Measurements from ENCODE around the gene TLN1.

- TF ChIP-seq, protein P1, sequence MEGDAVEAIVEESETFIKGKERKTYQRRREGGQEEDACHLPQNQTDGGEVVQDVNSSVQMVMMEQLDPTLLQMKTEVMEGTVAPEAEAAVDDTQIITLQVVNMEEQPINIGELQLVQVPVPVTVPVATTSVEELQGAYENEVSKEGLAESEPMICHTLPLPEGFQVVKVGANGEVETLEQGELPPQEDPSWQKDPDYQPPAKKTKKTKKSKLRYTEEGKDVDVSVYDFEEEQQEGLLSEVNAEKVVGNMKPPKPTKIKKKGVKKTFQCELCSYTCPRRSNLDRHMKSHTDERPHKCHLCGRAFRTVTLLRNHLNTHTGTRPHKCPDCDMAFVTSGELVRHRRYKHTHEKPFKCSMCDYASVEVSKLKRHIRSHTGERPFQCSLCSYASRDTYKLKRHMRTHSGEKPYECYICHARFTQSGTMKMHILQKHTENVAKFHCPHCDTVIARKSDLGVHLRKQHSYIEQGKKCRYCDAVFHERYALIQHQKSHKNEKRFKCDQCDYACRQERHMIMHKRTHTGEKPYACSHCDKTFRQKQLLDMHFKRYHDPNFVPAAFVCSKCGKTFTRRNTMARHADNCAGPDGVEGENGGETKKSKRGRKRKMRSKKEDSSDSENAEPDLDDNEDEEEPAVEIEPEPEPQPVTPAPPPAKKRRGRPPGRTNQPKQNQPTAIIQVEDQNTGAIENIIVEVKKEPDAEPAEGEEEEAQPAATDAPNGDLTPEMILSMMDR (IDR thresholded peaks at IDR 0.05): peak; percentile 95
- no peak for TF ChIP-seq EZH2 (IDR thresholded peaks at IDR 0.05; ENCODE audit: borderline replicate concordance, insufficient read depth, low read depth, low read length, poor library complexity, severe bottlenecking)
Measured at GRCh38 chr9:35658137-35658967, 73.6 kb downstream of the TLN1 start, which contains the start of gene CCDC107.
